Gastroesophageal sphincter (tissue), 3 donors: ENCODE measurements around the gene ATP10D.

Experiments used
- CTCF ChIP-seq, 4 experiments: fragments of 200-600 bp in 2 of 4; fragments of 450-650 bp in 2 of 4; sonication (generic) in 1 of 4; IDR thresholded peaks; one replicate each; pipeline ENCODE4 v1.5.1; 2017 to 2019; ENCODE audit warnings: antibody characterized with exemption in 4 of 4, mild to moderate bottlenecking in 2 of 4, moderate library complexity in 2 of 4
- EP300 ChIP-seq: sonication (generic); formaldehyde crosslinking; IDR thresholded peaks from one replicate; pipeline ENCODE4 v1.6.1; 2017; ENCODE audit warnings: antibody characterized with exemption, mild to moderate bottlenecking
- POLR2A ChIP-seq, 2 donors: fragments of 450-650 bp; IDR thresholded peaks; one replicate each; pipeline ENCODE4 v1.6.1; 2017; ENCODE audit warnings: antibody characterized with exemption in 2 of 2, mild to moderate bottlenecking in 2 of 2, moderate library complexity in 1 of 2

DNA sequence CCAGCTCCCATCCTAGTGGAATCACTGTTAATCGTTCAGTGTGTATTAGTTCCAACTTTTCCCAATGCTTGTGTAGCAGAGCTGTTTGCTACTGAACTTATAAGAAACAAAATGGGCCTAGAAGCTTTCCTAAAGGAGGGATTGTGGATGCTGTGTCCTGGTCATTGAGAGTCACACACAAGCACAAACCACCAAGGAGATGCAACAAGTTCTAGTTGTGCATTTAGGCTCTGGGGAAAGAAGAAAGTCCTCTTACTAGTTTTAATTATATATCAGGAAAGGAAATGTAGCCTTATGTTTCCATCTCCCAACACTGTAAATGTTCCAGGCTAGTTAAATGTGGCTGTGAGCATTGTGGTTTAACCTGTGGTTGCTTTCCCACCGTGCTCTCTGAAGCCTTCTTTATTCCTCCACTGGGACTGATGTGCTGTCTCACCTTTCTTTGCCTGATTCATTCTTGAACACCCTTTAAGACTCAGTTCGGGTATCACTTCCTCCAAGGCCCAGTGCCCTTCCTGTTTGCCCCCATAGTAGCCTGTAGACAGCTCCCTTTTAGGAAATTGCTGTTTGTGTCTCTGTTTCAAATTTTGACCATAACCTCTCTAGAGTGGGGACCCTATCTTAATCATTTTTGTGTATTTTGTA, 34.3 kb downstream of the ATP10D start:
- TF ChIP-seq POLR2A (IDR thresholded peaks at IDR 0.05) (no peak), CTCF (IDR thresholded peaks at IDR 0.05) (no peak), EP300 (no peak)
